WTC11 (cell line): ENCODE results near the gene ZNF620. TPM values are rescaled to one million over a fixed set of nuclear protein-coding genes. Genes with fewer than 3 reads are reported as not detected.

Source experiments
- ATAC-seq: fragments of 200-7000 bp; cut with Tn5 transposase; 2 replicates; pipeline ENCODE4 v1.10.0; 2021; ENCODE audit warnings: mild to moderate bottlenecking, moderate library complexity
- CTCF ChIA-PET: fragments of 300-600 bp; sonication (Branson Sonifier 250); formaldehyde crosslinking; loops from one replicate; lab custom pipeline; 2021; ENCODE audit warnings: antibody characterized with exemption; lab: Charles Lee
- POLR2A ChIA-PET: fragments of 350-600 bp; sonication (Branson Sonifier 250); formaldehyde crosslinking; loops from one replicate; lab custom pipeline; 2021; ENCODE audit warnings: antibody characterized with exemption; lab: Charles Lee
- DNase-seq: peaks from one replicate; pipeline ENCODE4 v3.0.0; 2021; ENCODE audit warnings: low spot score
- H3K27ac Mint-ChIP-seq: 2 replicates; pipeline ENCODE4 v1.8.0; 2021; ENCODE audit warnings: mixed read lengths
- H3K27me3 Mint-ChIP-seq: 2 replicates; pipeline ENCODE4 v1.8.0; 2021; ENCODE audit warnings: low read depth, mild to moderate bottlenecking, moderate library complexity, mixed read lengths
- H3K36me3 Mint-ChIP-seq: 2 replicates; pipeline ENCODE4 v1.8.0; 2021; ENCODE audit warnings: mixed read lengths
- H3K4me1 Mint-ChIP-seq: 2 replicates; pipeline ENCODE4 v1.8.0; 2022; ENCODE audit warnings: mixed read lengths
- H3K4me3 Mint-ChIP-seq: 2 replicates; pipeline ENCODE4 v1.8.0; 2021; ENCODE audit warnings: mild to moderate bottlenecking, moderate library complexity, mixed read lengths
- H3K9me3 Mint-ChIP-seq: 2 replicates; pipeline ENCODE4 v1.8.0; 2021; ENCODE audit warnings: mixed read lengths
- AFF4 ChIP-seq: sonication (generic); formaldehyde crosslinking; IDR thresholded peaks from 2 replicates; pipeline ENCODE4 v1.8.1; 2023; ENCODE audit warnings: mild to moderate bottlenecking, missing genetic modification reagents, borderline replicate concordance
- AR ChIP-seq: fragments of 250-450 bp; sonication (Bioruptor Pico); IDR thresholded peaks from 2 replicates; pipeline ENCODE4 v1.9.0; 2021; ENCODE audit warnings: mild to moderate bottlenecking
- CDX4 ChIP-seq: fragments of 250-450 bp; sonication (Bioruptor Pico); IDR thresholded peaks from 2 replicates; pipeline ENCODE4 v1.9.0; 2021; ENCODE audit warnings: moderate library complexity, mild to moderate bottlenecking, inconsistent platforms, borderline replicate concordance
- CREM ChIP-seq: sonication (generic); formaldehyde crosslinking; IDR thresholded peaks from 2 replicates; pipeline ENCODE4 v1.8.1; 2022; ENCODE audit warnings: mild to moderate bottlenecking, missing genetic modification reagents, moderate library complexity
- GABPB1 ChIP-seq: sonication (generic); formaldehyde crosslinking; IDR thresholded peaks from 2 replicates; pipeline ENCODE4 v1.8.1; 2023; ENCODE audit warnings: mild to moderate bottlenecking, missing genetic modification reagents
- GTF2I ChIP-seq: fragments of 250-450 bp; sonication (Bioruptor Pico); conservative IDR thresholded peaks from 2 replicates; pipeline ENCODE4 v1.4.0; 2021; ENCODE audit warnings: mild to moderate bottlenecking
- KAT7 ChIP-seq: sonication (generic); formaldehyde crosslinking; IDR thresholded peaks from 2 replicates; pipeline ENCODE4 v1.8.1; 2023; ENCODE audit warnings: missing genetic modification reagents, mild to moderate bottlenecking, borderline replicate concordance
- NFE2L1 ChIP-seq: sonication (generic); formaldehyde crosslinking; IDR thresholded peaks from 2 replicates; pipeline ENCODE4 v1.8.1; 2023; ENCODE audit warnings: missing genetic modification reagents
- NR3C1 ChIP-seq: sonication (generic); formaldehyde crosslinking; conservative IDR thresholded peaks from 2 replicates; pipeline ENCODE4 v1.8.1; 2023; ENCODE audit warnings: low read depth, mild to moderate bottlenecking, missing genetic modification reagents
- PREB ChIP-seq: sonication (generic); formaldehyde crosslinking; IDR thresholded peaks from 2 replicates; pipeline ENCODE4 v1.8.1; 2022; ENCODE audit warnings: mild to moderate bottlenecking, missing genetic modification reagents, moderate library complexity, borderline replicate concordance
- SMAD3 ChIP-seq: sonication (generic); formaldehyde crosslinking; IDR thresholded peaks from 2 replicates; pipeline ENCODE4 v1.8.0; 2022; ENCODE audit warnings: missing genetic modification reagents, mild to moderate bottlenecking, borderline replicate concordance
- SMAD4 ChIP-seq: sonication (generic); formaldehyde crosslinking; IDR thresholded peaks from 2 replicates; pipeline ENCODE4 v1.8.0; 2022; ENCODE audit warnings: mild to moderate bottlenecking, missing genetic modification reagents
- SOX15 ChIP-seq: fragments of 250-450 bp; sonication (Bioruptor Pico); IDR thresholded peaks from 2 replicates; pipeline ENCODE4 v1.9.0; 2021; ENCODE audit warnings: mild to moderate bottlenecking
- USF2 ChIP-seq: sonication (generic); formaldehyde crosslinking; IDR thresholded peaks from 2 replicates; pipeline ENCODE4 v1.8.1; 2023; ENCODE audit warnings: mild to moderate bottlenecking, missing genetic modification reagents, moderate library complexity
- ZNF121 ChIP-seq: sonication (generic); formaldehyde crosslinking; IDR thresholded peaks from 2 replicates; pipeline ENCODE4 v1.8.0; 2023; ENCODE audit warnings: missing genetic modification reagents
- ZNF138 ChIP-seq: sonication (generic); formaldehyde crosslinking; conservative IDR thresholded peaks from 2 replicates; pipeline ENCODE4 v1.8.1; 2022; ENCODE audit warnings: mild to moderate bottlenecking, moderate library complexity, missing genetic modification reagents
- ZNF232 ChIP-seq: sonication (generic); formaldehyde crosslinking; IDR thresholded peaks from 2 replicates; pipeline ENCODE4 v1.8.0; 2022; ENCODE audit warnings: mild to moderate bottlenecking, missing genetic modification reagents
- ZNF396 ChIP-seq: fragments of 250-450 bp; sonication (Bioruptor Pico); IDR thresholded peaks from 2 replicates; pipeline ENCODE4 v1.8.0; 2021; ENCODE audit warnings: mild to moderate bottlenecking, moderate library complexity, borderline replicate concordance
- total RNA-seq: library from RNA; stranded (reverse); gene quantifications from 3 replicates; pipeline ENCODE4 v1.2.3, GENCODE V29; 2021
- TF ChIP-seq, protein P1 (sequence below): sonication (generic); formaldehyde crosslinking; conservative IDR thresholded peaks from 2 replicates; pipeline ENCODE4 v1.8.1; 2022; ENCODE audit warnings: mild to moderate bottlenecking, missing genetic modification reagents

The ZNF620 gene
- total RNA-seq, 1 experiment from 2014 or later, result 15.6 TPM

DNA sequence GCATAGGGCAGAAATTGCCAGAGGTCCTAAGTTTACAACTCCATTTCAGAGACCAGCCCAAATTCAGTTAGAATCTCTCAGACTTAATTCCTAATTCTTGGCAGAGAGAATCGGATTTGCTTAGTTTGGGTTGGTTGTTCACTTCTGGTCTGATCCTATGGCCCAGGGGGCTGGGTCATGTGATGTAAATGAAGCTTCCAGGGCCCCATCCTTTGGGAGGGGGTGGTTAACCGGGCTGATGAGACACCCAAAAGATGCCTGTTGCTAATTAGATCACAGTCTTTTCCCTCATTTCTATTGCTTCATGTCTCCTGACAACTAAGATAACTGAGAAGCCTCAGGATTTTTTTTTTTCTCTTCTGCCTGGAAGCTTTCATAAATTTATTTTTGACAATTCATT is 11.1 kb upstream of the ZNF620 start:
- ATAC-seq (no peak), DNase-seq (no peak)
- H3K4me1 Mint-ChIP-seq, result peaks cover 5% of the 10 kb centered on the region
- POLR2A ChIA-PET, result no interaction called here
- H3K27ac Mint-ChIP-seq, result no peak overlapping the region
- H3K27me3 Mint-ChIP-seq, result no peaks in the 10 kb centered on the region
- peak; percentile 27; the same call in 1 of the 2 replicates for TF ChIP-seq USF2 (CRISPR knock-in tag)
- TF ChIP-seq, protein P1, sequence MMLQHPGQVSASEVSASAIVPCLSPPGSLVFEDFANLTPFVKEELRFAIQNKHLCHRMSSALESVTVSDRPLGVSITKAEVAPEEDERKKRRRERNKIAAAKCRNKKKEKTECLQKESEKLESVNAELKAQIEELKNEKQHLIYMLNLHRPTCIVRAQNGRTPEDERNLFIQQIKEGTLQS, result no peak
- 0 out of 2 replicates have a peak, but pooled peaks cover 4% of the 10 kb centered on the region for H3K36me3 Mint-ChIP-seq
- CTCF ChIA-PET, result interaction anchor here (0.7 to 3.8 kb wide), 2 partner anchors 11 to 166 kb away, joined by 3 to 22 read pairs; partner anchors contain the start of gene ZNF620
- H3K9me3 Mint-ChIP-seq, result no peaks in the 10 kb centered on the region
- no peak overlapping the region for H3K4me3 Mint-ChIP-seq

- H3K4me3 Mint-ChIP-seq, result no peak overlapping the region
- H3K36me3 Mint-ChIP-seq, result no peaks in the 10 kb centered on the region
- no peaks in the 10 kb centered on the region for H3K27me3 Mint-ChIP-seq
- ChIA-PET POLR2A (no interaction called here), CTCF (no interaction called here)
- TF ChIP-seq PREB (CRISPR knock-in tag) (no peak), GTF2I (no peak), AFF4 (CRISPR knock-in tag) (no peak), KAT7 (CRISPR knock-in tag) (no peak), CDX4 (CRISPR knock-in tag) (no peak), GABPB1 (no peak), ZNF138 (CRISPR knock-in tag) (no peak), CREM (CRISPR knock-in tag) (no peak), NR3C1 (no peak), ZNF232 (no peak), SMAD3 (no peak), NFE2L1 (no peak), SOX15 (CRISPR knock-in tag) (no peak), ZNF396 (CRISPR knock-in tag) (no peak), SMAD4 (CRISPR knock-in tag) (no peak), AR (CRISPR knock-in tag) (no peak), ZNF121 (CRISPR knock-in tag) (no peak)
- H3K9me3 Mint-ChIP-seq, result no peaks in the 10 kb centered on the region
- H3K27ac Mint-ChIP-seq, result no peak overlapping the region
- H3K4me1 Mint-ChIP-seq, result peaks cover 7% of the 10 kb centered on the region
- ATAC-seq, result no peak
- DNase-seq, result no peak
These were observed 8.6 kb upstream of the ZNF620 start for GRCh38 chr3:40497288-40497687.
